HG02938 (cell line): ENCODE results near the gene RDX.
"Not testable (repeated sequence)": the region's sequence is repeated elsewhere in the genome, so short reads cannot be mapped to it uniquely, and the experiment has no call there.

Experiments used
- ATAC-seq: cut with Tn5 transposase; IDR thresholded peaks from one replicate; pipeline ENCODE4 v1.9.1; 2021; ENCODE audit warnings: mild to moderate bottlenecking, moderate library complexity; ENCODE audit not compliant: unreplicated experiment

The RDX gene

GRCh38 chr11:110279881-110280280, 16.5 kb downstream of the RDX start:
- ATAC-seq, result no peak

DNA sequence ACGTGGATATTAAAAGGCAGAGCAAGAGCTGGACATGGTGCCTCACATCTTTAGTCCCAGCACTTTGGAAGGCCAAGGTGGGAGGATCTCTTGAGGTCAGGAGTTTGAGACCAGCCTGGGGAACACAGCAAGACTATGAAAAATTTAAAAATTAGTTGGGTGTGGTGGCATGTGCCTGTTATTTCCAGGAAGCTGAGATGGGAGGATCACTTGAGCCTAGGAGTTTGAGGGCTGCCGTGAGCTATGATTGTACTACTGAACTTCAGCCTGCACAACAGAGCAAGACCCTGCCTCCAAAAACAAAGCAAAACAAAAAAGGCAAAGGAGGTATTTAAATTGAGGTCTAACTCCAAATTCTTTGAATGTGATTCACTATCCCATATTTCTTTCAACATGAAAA, 23.5 kb downstream of the RDX start:
- no peak for ATAC-seq

DNA sequence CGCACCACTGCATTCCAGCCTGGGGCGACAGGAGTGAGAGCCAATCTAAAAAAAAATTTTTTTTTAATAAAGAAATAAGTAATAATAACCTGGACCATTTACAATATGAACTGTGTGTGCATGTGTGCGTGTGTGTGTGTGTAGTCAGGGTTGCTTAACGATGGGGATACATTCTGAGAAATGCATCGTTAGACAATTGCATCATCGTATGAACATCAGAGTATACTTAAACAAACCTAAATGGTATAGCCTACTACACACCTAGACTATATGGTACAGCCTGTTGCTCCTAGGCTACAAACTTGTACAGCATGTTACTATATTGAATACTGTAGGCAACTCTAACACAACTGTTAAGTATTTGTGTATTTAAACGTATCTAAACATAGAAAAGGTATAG, 26.4 kb downstream of the RDX start:
- no peak for ATAC-seq

- ATAC-seq, result no peak
Measured at GRCh38 chr11:110268441-110268840, 28.0 kb downstream of the RDX start.

GRCh38 chr11:110262072-110262403, 34.4 kb downstream of the RDX start:
- ATAC-seq, result no peak

- ATAC-seq, result no peak
Measured at GRCh38 chr11:110261195-110262071, 35.0 kb downstream of the RDX start.

DNA sequence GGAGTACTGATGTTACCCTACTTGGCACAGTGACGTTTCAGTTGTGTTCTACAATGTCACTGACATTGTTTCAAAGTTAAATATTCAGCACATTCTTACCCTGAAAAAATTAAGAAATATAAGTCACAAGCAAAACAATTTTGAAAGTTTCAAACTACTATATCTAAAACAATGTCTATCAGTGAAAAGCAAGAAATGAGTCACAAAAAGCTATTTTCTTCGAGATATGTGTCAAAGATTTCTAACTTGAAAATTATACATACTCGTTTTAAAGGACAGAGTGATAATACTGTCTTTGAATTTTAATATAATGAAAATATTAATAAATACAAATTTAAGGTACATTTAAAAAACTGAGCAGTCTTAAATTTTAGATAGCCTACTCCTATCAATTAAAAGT, 42.9 kb downstream of the RDX start:
- ATAC-seq, result no peak

GRCh38 chr11:110251836-110252235, 44.6 kb downstream of the RDX start:
- no peak for ATAC-seq

DNA sequence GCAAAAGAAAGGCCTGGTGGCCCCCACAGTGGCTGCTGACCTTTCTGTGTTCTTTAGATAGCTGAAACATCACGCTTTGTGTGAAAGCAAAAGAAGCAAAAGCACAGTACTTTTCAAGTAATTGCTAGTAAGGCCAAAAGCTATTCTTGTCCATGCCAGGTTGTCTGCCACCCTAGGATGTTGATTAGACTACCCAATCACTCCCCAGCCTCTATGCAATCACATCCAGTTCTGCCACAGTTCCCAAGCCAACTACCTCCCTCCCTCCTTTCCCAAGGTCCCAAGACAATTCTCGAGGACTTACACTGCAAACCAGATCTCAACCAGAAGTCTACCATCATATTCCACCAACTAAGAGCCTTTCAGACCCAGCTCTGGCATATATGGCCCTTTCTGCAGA, 46.2 kb downstream of the RDX start:
- no peak for ATAC-seq

DNA sequence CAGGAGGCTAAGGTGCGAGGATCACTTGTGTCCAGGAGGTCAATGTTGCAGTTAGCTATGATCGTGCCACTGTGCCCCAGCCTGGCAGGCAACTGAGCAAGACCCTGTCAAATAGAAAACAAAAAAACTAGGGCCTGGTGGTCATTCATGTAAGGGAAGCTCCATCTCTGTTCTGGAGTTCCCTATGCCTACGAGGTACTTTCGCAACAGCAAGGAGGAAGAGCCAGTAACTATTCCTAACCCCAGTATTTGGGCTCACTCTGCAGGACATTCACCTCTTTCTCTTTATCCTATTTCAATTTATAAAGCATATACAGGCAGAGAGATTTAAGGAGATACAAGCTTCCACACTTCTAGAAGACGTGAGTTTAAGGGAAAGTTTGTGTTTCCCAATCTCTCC, 46.6 kb downstream of the RDX start:
- ATAC-seq, result no peak

DNA sequence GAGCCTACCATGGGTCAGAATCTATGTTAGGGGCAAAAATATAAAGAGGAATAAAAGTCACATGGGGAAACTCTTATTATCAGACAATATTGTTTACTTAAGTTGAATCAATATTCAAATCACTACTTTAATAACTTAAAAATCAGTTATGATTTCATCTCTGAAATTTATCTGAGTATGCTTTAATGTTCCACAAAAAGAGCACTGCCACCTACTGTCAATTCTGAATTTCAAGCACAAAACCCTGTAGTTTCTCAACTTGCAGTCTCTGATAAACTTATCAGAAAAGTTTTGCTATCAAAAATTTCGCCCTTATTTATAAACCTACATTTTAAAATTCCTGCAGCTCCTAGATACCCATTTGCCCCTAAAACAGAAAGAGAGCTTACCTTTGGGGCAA, 47.3 kb downstream of the RDX start:
- no peak for ATAC-seq

DNA sequence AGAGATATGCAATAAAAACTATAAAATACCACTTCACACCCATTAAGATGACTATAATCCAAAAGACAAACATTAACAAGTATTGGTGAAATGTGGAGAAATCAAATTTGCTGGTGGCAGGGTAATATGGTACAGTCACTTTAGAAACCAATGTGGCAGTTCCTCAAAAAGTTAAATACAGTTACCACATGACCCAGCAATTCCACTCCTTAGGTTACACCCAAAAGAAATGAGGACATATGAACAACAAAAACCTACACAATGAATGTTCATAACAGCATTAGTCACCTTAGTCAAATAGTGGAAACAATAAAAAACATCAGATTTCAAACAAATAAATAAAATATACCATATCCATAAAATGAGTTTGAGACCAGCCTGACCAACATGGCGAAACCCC, 52.6 kb downstream of the RDX start:
- ATAC-seq, result no peak

GRCh38 chr11:110242746-110243145, 53.7 kb downstream of the RDX start:
- no peak for ATAC-seq

- ATAC-seq, result no peak
Measured at GRCh38 chr11:110242188-110242587, 54.2 kb downstream of the RDX start.

DNA sequence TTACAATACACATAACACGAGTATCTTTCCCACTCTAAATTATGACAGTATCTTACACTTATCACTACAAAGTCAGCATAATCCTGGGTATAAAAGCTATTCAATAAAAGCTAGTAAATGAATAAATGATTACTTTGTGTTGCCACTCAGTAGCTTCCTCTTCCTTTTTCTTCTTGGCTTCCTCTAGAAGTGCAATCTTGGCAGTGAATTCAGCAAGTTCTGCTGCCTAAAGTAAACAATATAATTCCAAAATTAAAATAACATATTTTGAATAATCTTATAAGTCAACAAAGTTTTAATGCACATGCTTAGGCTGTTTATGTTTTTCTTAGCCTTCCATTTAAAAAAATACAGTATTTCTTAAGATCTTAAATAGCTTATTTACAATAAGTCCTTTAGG, 60.4 kb downstream of the RDX start:
- ATAC-seq, result no peak

GRCh38 chr11:110230377-110230776, 66.0 kb downstream of the RDX start:
- ATAC-seq, result no peak

DNA sequence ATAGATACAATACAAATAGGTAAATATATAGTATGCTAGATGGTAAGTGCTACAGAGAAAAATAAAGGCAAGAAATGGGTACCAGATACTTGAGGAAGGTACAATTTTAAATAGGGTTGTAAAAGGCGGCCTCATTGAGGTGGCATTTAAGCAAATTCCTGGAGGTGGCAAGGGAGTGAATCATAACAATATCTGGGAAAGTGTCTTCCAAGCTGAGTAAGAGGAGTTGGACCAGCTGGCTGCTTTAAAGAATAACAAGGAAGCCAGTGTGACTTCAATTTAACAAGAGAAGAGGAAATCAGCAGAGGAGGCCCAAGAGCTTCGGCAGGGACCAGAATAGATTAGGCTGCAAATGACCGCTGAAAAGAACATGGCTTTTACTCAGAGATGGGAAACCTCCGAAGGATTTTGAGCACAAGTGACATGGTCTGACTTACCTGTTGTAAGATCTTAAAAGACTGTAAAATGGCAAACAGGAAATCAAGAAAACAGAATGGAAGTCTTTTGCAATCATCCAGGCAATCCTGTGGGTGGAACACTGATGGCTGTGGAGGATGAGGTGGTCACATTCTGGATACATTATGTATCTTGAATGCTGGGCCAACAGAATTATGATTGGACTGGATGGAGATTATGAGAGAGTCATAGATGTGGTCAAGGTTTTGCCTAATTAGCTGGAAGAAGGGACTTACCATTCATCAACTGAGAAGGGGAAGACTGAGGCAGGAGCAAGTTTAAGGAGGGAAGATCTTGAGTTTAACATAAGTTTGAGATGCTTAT, 77.2 kb downstream of the RDX start:
- no peak for ATAC-seq

DNA sequence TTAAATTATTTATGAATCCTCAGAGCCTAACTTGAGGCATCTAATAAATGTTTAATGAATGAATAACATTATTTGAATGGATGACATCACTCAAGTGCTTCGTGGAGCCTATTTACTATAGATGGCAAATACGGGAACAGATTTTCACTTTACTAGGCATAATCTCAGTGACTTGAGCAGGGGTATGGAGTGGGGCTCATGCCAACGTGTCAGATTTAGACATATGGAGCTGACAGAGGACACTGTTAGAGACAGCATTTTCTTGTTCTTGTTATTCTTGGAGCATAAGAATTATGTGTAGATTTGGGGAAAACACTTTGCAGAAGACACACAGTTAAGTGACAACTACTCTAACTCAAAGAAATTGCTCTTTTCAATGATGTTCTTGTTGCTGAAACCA, 78.5 kb downstream of the RDX start:
- no peak for ATAC-seq

DNA sequence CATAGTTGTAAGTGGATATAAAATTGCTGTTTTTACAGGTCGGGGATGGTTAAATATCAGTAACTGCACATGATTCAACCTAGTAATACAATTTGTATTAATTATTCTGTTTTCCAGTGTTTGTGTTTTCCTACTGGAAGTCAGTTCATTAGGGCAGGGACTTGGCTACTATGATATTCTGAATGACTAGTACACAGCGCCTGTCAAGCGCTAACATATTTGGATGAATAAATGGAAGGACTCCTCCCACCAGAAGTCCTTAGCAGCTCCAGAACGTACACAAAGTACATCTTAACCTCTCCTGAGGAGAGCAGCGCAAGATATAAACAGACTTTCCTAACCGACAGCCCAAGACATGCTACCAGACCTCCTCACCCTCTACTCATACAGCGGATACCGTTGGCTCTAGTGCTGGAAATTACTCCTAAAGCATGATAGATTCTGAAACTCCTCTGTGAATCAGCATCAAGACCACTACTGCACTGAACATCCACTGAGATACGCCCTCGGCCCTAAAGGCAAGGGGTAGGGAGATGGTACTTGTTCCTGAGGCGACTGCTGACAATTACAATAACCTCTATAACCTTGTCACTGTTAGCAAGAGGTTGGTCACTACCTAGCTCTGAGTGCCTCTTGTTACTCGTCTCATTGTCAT, 79.1 kb downstream of the RDX start:
- ATAC-seq, result no peak

DNA sequence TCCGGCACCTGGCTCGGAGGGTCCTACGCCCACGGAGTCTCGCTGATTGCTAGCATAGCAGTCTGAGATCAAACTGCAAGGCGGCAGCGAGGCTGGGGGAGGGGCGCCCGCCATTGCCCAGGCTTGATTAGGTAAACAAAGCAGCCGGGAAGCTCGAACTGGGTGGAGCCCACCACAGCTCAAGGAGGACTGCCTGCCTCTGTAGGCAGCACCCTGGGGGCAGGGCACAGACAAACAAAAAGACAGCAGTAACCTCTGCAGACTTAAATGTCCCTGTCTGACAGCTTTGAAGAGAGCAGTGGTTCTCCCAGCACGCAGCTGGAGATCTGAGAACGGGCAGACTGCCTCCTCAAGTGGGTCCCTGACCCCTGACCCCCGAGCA, 87.1 kb downstream of the RDX start:
- ATAC-seq, result not testable (repeated sequence)

DNA sequence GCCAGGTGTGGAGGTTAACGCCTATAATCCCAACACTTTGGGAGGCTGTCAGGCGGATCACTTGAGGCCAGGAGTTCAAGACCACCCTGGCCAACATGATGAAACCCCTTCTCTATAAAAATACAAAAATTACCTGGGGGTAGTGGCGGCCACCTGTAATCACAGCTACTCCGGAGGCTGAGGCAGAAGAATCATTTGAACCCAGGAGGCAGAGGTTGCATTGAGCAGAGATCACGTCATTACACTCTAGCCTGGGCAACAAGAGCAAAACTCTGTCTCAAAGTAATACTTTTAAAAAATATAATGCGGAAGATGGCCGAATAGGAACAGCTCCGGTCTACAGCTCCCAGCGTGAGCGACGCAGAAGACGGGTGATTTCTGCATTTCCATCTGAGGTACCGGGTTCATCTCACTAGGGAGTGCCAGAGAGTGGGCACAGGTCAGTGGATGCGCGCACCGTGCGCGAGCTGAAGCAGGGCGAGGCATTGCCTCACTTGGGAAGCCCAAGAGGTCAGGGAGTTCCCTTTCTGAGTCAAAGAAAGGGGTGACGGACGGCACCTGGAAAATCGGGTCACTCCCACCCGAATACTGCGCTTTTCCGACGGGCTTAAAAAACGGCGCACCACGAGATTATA, 87.6 kb downstream of the RDX start:
- not testable (repeated sequence) for ATAC-seq
